Lung (tissue), 12 donors: ENCODE measurements around the gene MIF. TPM values are rescaled to one million over a fixed set of nuclear protein-coding genes. Genes with fewer than 3 reads are reported as not detected.
"Not testable (repeated sequence)": the region's sequence is repeated elsewhere in the genome, so short reads cannot be mapped to it uniquely, and the experiment has no call there.

ENCODE experiments used
- ATAC-seq: fragments of 200-7000 bp; cut with Tn5 transposase; one replicate; pipeline ENCODE4 v1.9.1; 2020; ENCODE audit warnings: moderate number of reproducible peaks; ENCODE audit not compliant: insufficient read depth, low FRiP score
- DNase-seq, 3 donors: peaks; one replicate each; pipeline ENCODE4 v3.0.0-alpha.2; 2013 to 2017
- H3K27ac ChIP-seq, 2 donors: one replicate each; pipeline ENCODE4 v1.5.1; 2013; ENCODE audit warnings: mild to moderate bottlenecking in 2 of 2, moderate library complexity in 2 of 2, control low read depth in 1 of 2, inconsistent platforms in 1 of 2, low read depth in 1 of 2, low read length in 1 of 2
- H3K27me3 ChIP-seq, 3 donors: one replicate each; pipeline ENCODE4 v1.5.1; 2013; ENCODE audit warnings: low read length in 2 of 3; ENCODE audit not compliant: control insufficient read depth in 3 of 3, insufficient read depth in 3 of 3
- H3K36me3 ChIP-seq, 4 donors: one replicate each; pipeline ENCODE4 v1.5.1; 2013; ENCODE audit warnings: low read length in 4 of 4, mild to moderate bottlenecking in 1 of 4, moderate library complexity in 1 of 4; ENCODE audit not compliant: control insufficient read depth in 4 of 4, insufficient read depth in 4 of 4
- H3K4me1 ChIP-seq, 5 donors: one replicate each; pipeline ENCODE4 v1.5.1; 2013; ENCODE audit warnings: low read length in 5 of 5, mild to moderate bottlenecking in 2 of 5, moderate library complexity in 1 of 5; ENCODE audit not compliant: control insufficient read depth in 5 of 5, insufficient read depth in 5 of 5
- H3K4me3 ChIP-seq: one replicate; pipeline ENCODE4 v1.5.1; 2013; ENCODE audit warnings: mild to moderate bottlenecking, control low read depth, moderate library complexity
- H3K9ac ChIP-seq, 2 donors: one replicate each; pipeline ENCODE4 v1.5.1; 2013; ENCODE audit warnings: low read length in 2 of 2, control low read depth in 1 of 2; ENCODE audit not compliant: insufficient read depth in 1 of 2
- H3K9me3 ChIP-seq, 4 donors: one replicate each; pipeline ENCODE4 v1.5.1; 2013; ENCODE audit warnings: low read length in 3 of 4, mild to moderate bottlenecking in 1 of 4, moderate library complexity in 1 of 4; ENCODE audit not compliant: control insufficient read depth in 4 of 4, insufficient read depth in 3 of 4
- CTCF ChIP-seq: IDR thresholded peaks from 2 replicates; pipeline ENCODE4 v1.5.1; 2012; ENCODE audit warnings: mild to moderate bottlenecking; ENCODE audit errors: control extremely low read depth, extremely low read depth
- WGBS, 2 donors: extraction: QIAGEN DNeasy Blood & Tissue Kit; methylation state at CpG; one replicate each; pipeline ENCODE4 v1.1.7; 2013; 5-methylcytosine and 5-hydroxymethylcytosine counted together
- polyA plus RNA-seq, 2 donors: library from polyadenylated mRNA; stranded (reverse); fragments of 200-250 nt; gene quantifications; one replicate each; pipeline ENCODE4 v1.2.1, GENCODE V29; 2013
- total RNA-seq, 2 donors: library from RNA; depleted of rRNA in 1 of 2; stranded (reverse); fragments of >200 nt in 1 of 2; gene quantifications; one replicate each; pipeline ENCODE4 v1.2.1, GENCODE V29; 2014 to 2021
- donor health status: control.
- donor health status: control.
- donor health status: Bipolar disorder and iron deficiency.
- donor health status: healthy.
- donor health status: DM: yes; HTN: yes; CAD: no.

The MIF gene
- total and polyA plus RNA-seq, 4 donors: 71.8 to 887 (median 801) TPM

GRCh38 chr22:23903328-23903971, 9.3 kb downstream of the MIF start:
- H3K27me3 ChIP-seq: no peaks in the 10 kb centered on the region
- no peaks in the 10 kb centered on the region for H3K9me3 ChIP-seq
- ATAC-seq (no peak), DNase-seq (no peak)
- 85 to 94% methylated on average over 8 of the region's 8 CpGs for WGBS, 2 donors
- H3K36me3 ChIP-seq: no peaks in the 10 kb centered on the region
- no peak overlapping the region for H3K4me3 ChIP-seq
- TF ChIP-seq CTCF: no peak
- no peak overlapping the region for H3K9ac ChIP-seq
- peaks cover 0 to 17% (median 0%) of the 10 kb centered on the region in 5 donors for H3K4me1 ChIP-seq
- H3K27ac ChIP-seq: peak overlapping the region in 1 of 2 donors; percentile 6

- ATAC-seq: no peak
Observed at GRCh38 chr22:23904573-23905254, 10.5 kb downstream of the MIF start.

GRCh38 chr22:23906641-23907040, 12.5 kb downstream of the MIF start:
- Histone ChIP-seq H3K4me1 (peaks cover 0 to 31% (median 3%) of the 10 kb centered on the region in 5 donors), H3K36me3 (no peaks in the 10 kb centered on the region), H3K27me3 (no peaks in the 10 kb centered on the region), H3K4me3 (no peak overlapping the region), H3K9ac (no peak overlapping the region), H3K9me3 (no peaks in the 10 kb centered on the region), H3K27ac (no peak overlapping the region)
- ATAC-seq: no peak
- 95 to 96% methylated on average over 4 of the region's 4 CpGs for WGBS, 2 donors
- DNase-seq: no peak
- no peak for TF ChIP-seq CTCF

More at GRCh38 chr22:23904573-23905254, 10.5 kb downstream of the MIF start:
- no peak overlapping the region for H3K4me3 ChIP-seq
- H3K4me1 ChIP-seq: peaks cover 0 to 30% (median 3%) of the 10 kb centered on the region in 5 donors
- TF ChIP-seq CTCF: no peak
- 66 to 80% methylated on average over 5 of the region's 5 CpGs for WGBS, 2 donors
- peak overlapping the region in 1 of 2 donors; percentile 28 for H3K27ac ChIP-seq
- H3K36me3 ChIP-seq: no peaks in the 10 kb centered on the region
- H3K9me3 ChIP-seq: no peaks in the 10 kb centered on the region
- peak overlapping the region in 1 of 2 donors; percentile 26 for H3K9ac ChIP-seq
- DNase-seq: peak; percentile 93 to 94 (median 93)
- no peaks in the 10 kb centered on the region for H3K27me3 ChIP-seq

GRCh38 chr22:23907423-23907822, 13.2 kb downstream of the MIF start:
- H3K27ac ChIP-seq, H3K9me3 ChIP-seq, ATAC-seq, H3K9ac ChIP-seq, DNase-seq, H3K36me3 ChIP-seq, H3K27me3 ChIP-seq, H3K4me3 ChIP-seq: not testable (repeated sequence)
- 59 to 67% methylated on average over 10 of the region's 10 CpGs for WGBS, 2 donors
- H3K4me1 ChIP-seq: peaks cover 0 to 31% (median 3%) of the 10 kb centered on the region in 5 donors
